DOHH2 (cell line): ENCODE data around the gene CLDN3.

Experiments
- H3F3A ChIP-seq: fragments of 200-600 bp; sonication (generic), shearing (Covaris generic); 2 replicates; pipeline ENCODE4 v1.6.0; 2016; ENCODE audit warnings: antibody characterized with exemption, mild to moderate bottlenecking; ENCODE audit not compliant: control insufficient read depth, insufficient read depth
- H3K27ac ChIP-seq: fragments of 200-600 bp; sonication (generic); 2 replicates; pipeline ENCODE4 v1.5.1; 2014; ENCODE audit warnings: low read depth, mild to moderate bottlenecking, low read length, moderate library complexity
- H3K27me3 ChIP-seq: fragments of 200-600 bp; sonication (generic); 2 replicates; pipeline ENCODE4 v1.6.1; 2014; ENCODE audit warnings: mild to moderate bottlenecking, low read length, mixed read lengths; ENCODE audit not compliant: control insufficient read depth
- H3K36me3 ChIP-seq: fragments of 200-600 bp; sonication (generic); 2 replicates; pipeline ENCODE4 v1.6.1; 2014; ENCODE audit warnings: mild to moderate bottlenecking, low read length, moderate library complexity, mixed read lengths; ENCODE audit not compliant: control insufficient read depth
- H3K4me1 ChIP-seq: fragments of 200-600 bp; sonication (generic); 2 replicates; pipeline ENCODE4 v1.6.1; 2014; ENCODE audit warnings: mild to moderate bottlenecking, low read length, mixed read lengths; ENCODE audit not compliant: control insufficient read depth
- H3K4me2 ChIP-seq: fragments of 200-600 bp; sonication (generic); 2 replicates; pipeline ENCODE4 v1.6.0; 2014; ENCODE audit warnings: mild to moderate bottlenecking, low read length, moderate library complexity
- H3K4me3 ChIP-seq: fragments of 200-600 bp; sonication (generic); 2 replicates; pipeline ENCODE4 v1.5.1; 2014; ENCODE audit warnings: mild to moderate bottlenecking, low read length, mixed read lengths
- H3K79me2 ChIP-seq: fragments of 200-600 bp; sonication (generic); 2 replicates; pipeline ENCODE4 v1.6.1; 2014; ENCODE audit warnings: mild to moderate bottlenecking, low read length, mixed read lengths; ENCODE audit not compliant: control insufficient read depth
- H3K9me2 ChIP-seq: fragments of 200-600 bp; sonication (generic); replicated peaks from 2 replicates; pipeline ENCODE4 v1.6.1; 2014; ENCODE audit warnings: mild to moderate bottlenecking, low read length, mixed read lengths; ENCODE audit not compliant: control insufficient read depth
- H3K9me3 ChIP-seq: fragments of 200-600 bp; sonication (generic); 2 replicates; pipeline ENCODE4 v1.6.1; 2014; ENCODE audit warnings: antibody characterized with exemption, low read length, mixed read lengths; ENCODE audit not compliant: control insufficient read depth, insufficient read depth
- H4K20me1 ChIP-seq: fragments of 200-600 bp; sonication (generic); 2 replicates; pipeline ENCODE4 v1.6.0; 2014; ENCODE audit warnings: low read depth, mild to moderate bottlenecking, antibody characterized with exemption, low read length, moderate library complexity; ENCODE audit not compliant: control insufficient read depth, insufficient read depth
- EZH2phosphoT487 ChIP-seq: fragments of 200-600 bp; sonication (generic); IDR thresholded peaks from 2 replicates; pipeline ENCODE4 v1.6.1; 2017; ENCODE audit warnings: borderline replicate concordance, mild to moderate bottlenecking, antibody characterized with exemption, low read length, moderate library complexity, mixed read lengths
- TF ChIP-seq, protein P1 (sequence below): fragments of 200-600 bp; sonication (generic); IDR thresholded peaks from one replicate; pipeline ENCODE4 v1.5.1; 2014; ENCODE audit warnings: antibody characterized with exemption, mild to moderate bottlenecking, low read depth, low read length; ENCODE audit not compliant: poor library complexity, severe bottlenecking

CLDN3 gene

GRCh38 chr7:73738612-73739386 is 31.3 kb downstream of the CLDN3 start, which contains the start of gene ABHD11:
TSS of gene ABHD11 (minus strand) at chr7:73738802. CDS start at chr7:73738770, 32 bp downstream.
- Histone ChIP-seq H3K79me2 (peaks cover 24% of the 10 kb centered on the region), H3K4me3 (peak within 1 kb of the TSS; percentile 82), H3F3A (peaks cover 8% of the 10 kb centered on the region), H3K27me3 (no peaks in the 10 kb centered on the region), H4K20me1 (peaks cover 6% of the 10 kb centered on the region), H3K27ac (peak within 1 kb of the TSS; percentile 77), H3K9me2 (no peaks in the 10 kb centered on the region), H3K4me1 (peaks cover 27% of the 10 kb centered on the region), H3K4me2 (peak within 1 kb of the TSS; percentile 96), H3K36me3 (peaks cover 29% of the 10 kb centered on the region), H3K9me3 (no peaks in the 10 kb centered on the region)
- TF ChIP-seq EZH2phosphoT487: no peak
- TF ChIP-seq, protein P1, sequence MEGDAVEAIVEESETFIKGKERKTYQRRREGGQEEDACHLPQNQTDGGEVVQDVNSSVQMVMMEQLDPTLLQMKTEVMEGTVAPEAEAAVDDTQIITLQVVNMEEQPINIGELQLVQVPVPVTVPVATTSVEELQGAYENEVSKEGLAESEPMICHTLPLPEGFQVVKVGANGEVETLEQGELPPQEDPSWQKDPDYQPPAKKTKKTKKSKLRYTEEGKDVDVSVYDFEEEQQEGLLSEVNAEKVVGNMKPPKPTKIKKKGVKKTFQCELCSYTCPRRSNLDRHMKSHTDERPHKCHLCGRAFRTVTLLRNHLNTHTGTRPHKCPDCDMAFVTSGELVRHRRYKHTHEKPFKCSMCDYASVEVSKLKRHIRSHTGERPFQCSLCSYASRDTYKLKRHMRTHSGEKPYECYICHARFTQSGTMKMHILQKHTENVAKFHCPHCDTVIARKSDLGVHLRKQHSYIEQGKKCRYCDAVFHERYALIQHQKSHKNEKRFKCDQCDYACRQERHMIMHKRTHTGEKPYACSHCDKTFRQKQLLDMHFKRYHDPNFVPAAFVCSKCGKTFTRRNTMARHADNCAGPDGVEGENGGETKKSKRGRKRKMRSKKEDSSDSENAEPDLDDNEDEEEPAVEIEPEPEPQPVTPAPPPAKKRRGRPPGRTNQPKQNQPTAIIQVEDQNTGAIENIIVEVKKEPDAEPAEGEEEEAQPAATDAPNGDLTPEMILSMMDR: peak; percentile 52

DNA sequence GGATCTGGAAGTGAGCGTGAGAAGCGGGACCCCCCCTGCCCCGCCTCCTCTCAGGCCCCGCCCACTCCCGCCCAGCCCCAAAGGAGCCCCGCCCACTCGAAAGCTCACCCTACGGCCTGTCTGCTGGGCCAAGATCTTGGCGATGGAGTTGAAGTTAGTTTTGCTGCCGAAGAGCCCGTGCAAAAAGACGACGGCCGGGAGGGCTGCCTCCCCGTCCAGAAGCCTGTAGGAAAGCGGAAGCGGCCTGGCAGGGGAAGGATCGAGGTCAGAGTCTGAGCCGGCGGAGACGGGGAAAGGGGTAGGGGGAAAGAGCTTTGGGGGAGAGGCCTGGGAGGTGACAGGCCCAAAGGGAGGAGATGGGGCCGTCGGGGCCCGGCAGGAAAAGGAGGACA is 31.9 kb downstream of the CLDN3 start:
- Histone ChIP-seq H3K79me2 (peaks cover 24% of the 10 kb centered on the region), H3F3A (peaks cover 8% of the 10 kb centered on the region), H3K27ac (peak overlapping the region; percentile 77), H3K4me3 (peak overlapping the region; percentile 82), H3K4me2 (peak overlapping the region; percentile 96), H3K9me2 (no peaks in the 10 kb centered on the region), H3K4me1 (peaks cover 27% of the 10 kb centered on the region), H3K36me3 (peaks cover 29% of the 10 kb centered on the region), H3K27me3 (no peaks in the 10 kb centered on the region), H4K20me1 (peaks cover 6% of the 10 kb centered on the region), H3K9me3 (no peaks in the 10 kb centered on the region)
- no peak for TF ChIP-seq EZH2phosphoT487
- TF ChIP-seq, protein P1: no peak

- TF ChIP-seq, protein P1: no peak
- TF ChIP-seq EZH2phosphoT487: no peak
- H3K4me1 ChIP-seq: peaks cover 24% of the 10 kb centered on the region
- peak overlapping the region; percentile 82 for H3K4me3 ChIP-seq
- peaks cover 6% of the 10 kb centered on the region for H4K20me1 ChIP-seq
- no peak overlapping the region for H3K27ac ChIP-seq
- peak overlapping the region; percentile 96 for H3K4me2 ChIP-seq
- H3K9me2 ChIP-seq: no peaks in the 10 kb centered on the region
- H3F3A ChIP-seq: peaks cover 8% of the 10 kb centered on the region
- H3K9me3 ChIP-seq: no peaks in the 10 kb centered on the region
- no peaks in the 10 kb centered on the region for H3K27me3 ChIP-seq
- peaks cover 24% of the 10 kb centered on the region for H3K79me2 ChIP-seq
- peaks cover 29% of the 10 kb centered on the region for H3K36me3 ChIP-seq
These were observed 32.4 kb downstream of the CLDN3 start for GRCh38 chr7:73737491-73738219.
